HCEC 1CT (cell line): Measurements from ENCODE around the gene FLOT2.
"Not testable (repeated sequence)": the region's sequence is repeated elsewhere in the genome, so short reads cannot be mapped to it uniquely, and the experiment has no call there.

Source experiments
- DNase-seq: peaks from one replicate; pipeline ENCODE4 v3.0.0-alpha.2; 2017

FLOT2 gene

DNA sequence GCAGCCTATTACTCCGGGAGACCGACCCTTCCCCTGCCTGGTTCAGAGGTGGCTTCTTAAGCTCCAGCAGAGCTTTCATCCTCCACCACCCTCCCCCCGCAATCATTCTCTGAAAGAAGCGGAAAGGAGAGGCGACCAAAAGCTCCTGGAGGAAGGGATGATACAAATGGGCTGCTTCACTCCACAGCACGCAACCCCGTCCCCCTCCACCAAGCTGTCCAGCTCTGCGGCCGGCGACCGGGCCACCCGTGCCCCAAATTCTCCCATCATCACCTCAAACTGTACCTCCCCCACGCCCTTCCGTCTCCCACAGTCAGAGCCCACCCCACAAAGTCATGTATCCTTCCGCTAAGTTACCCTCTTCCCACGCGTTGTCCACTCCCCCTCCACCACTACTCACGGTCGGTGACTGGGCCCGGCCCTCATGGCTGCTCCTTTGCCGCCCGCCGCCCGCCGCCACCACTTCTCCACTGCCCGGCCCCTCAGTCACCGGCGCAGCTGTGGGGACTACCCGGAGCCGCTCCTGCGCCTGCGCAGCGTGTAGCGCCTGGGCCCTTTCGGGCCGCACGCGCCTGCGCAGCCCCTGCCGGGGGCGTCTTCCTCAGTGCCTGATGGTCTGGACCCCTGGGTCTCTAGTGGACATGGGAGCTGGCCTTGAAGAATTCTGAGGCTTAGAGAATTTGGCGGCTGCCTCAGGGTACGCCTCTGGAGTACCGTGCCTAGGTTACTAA lies 55.1 kb downstream of the FLOT2 start, which contains the start of gene FAM222B:
FAM222B (minus strand) TSS at position 509 of the 731 bp plus-strand sequence. CDS start 76,123 bp downstream, outside the sequence.
- DNase-seq, result peak; percentile 80

DNA sequence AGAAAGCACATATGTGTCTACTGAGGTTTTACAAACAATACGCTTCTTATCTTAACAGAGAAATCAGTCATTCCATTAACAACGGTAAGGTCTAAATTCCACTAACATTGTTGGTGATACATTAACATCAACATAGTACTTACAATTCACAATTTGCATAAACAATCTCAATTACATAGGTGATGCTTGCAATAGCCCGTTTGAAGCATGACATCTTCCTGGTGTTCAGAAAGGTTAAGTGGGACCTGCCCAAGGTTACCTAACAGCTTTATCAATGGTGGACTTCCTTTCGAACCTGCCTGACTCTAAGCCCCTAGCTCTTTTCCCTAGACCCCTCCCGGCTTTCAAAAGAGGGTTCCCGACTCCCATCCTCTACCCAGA lies 55.6 kb downstream of the FLOT2 start:
- no peak for DNase-seq

DNA sequence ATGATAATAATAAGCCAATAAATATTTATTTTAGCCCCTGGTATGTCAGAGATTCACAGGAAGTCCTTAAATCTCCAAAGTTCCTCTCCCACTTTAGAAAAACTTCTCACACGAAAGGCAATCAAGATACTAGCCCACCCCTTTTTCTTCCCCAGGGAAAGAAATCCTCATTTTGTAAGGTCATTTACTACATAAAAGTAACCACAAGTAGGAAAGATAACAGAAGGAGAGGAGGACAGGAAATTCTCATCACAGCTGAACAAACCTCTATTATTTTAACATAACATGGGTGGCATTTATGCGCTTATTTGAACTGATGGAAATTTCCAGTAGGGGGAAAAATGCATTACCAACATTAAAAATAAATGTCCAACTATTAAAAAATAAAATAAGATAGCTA lies 58.3 kb downstream of the FLOT2 start:
- no peak for DNase-seq

DNA sequence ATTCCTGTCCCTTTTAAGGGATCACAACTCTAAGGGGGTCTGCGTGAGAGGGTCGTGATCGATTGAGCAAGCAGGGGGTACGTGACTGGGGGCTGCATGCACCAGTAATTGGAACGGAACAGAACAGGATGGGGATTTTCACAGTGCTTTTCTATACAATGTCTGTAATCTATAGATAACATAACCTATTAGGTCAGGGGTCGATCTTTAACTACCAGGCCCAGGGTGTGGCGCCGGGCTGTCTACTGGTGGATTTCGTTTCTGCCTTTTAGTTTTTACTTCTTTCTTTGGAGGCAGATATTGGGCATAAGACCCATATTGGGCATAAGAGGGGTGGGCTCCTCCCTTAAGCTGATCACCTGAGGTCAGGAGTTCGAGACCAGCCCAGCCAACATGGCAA lies 61.0 kb downstream of the FLOT2 start:
- DNase-seq, result not testable (repeated sequence)

GRCh38 chr17:28834420-28834819 lies 63.1 kb downstream of the FLOT2 start:
- no peak for DNase-seq
